Right lobe of liver (tissue), 6 donors: ENCODE results near the gene PDP2. TPM values are rescaled to one million over a fixed set of nuclear protein-coding genes. Genes with fewer than 3 reads are reported as not detected.

ENCODE experiments used
- ATAC-seq, 4 donors: fragments of 200-7000 bp; cut with Tn5 transposase; one replicate each; pipeline ENCODE4 v1.9.1; 2020; ENCODE audit warnings: mild to moderate bottlenecking in 4 of 4, moderate library complexity in 4 of 4
- DNase-seq, 3 donors: peaks; one replicate each; pipeline ENCODE4 v3.0.0-alpha.2; 2020
- H3K27ac ChIP-seq, 3 donors: fragments of 200-600 bp; one replicate each; pipeline ENCODE4 v1.8.0; 2022
- H3K27me3 ChIP-seq, 2 donors: fragments of 200-600 bp; one replicate each; pipeline ENCODE4 v1.8.0; 2022
- H3K36me3 ChIP-seq, 4 donors: fragments of 200-600 bp; sonication (generic) in 1 of 4; one replicate each; pipeline versions ENCODE4 v1.5.1 to v1.8.0; 2017 to 2022; ENCODE audit warnings: control low read depth in 1 of 4
- H3K4me1 ChIP-seq, 4 donors: fragments of 200-600 bp; sonication (generic) in 1 of 4; one replicate each; pipeline versions ENCODE4 v1.5.1 to v1.8.0; 2017 to 2022; ENCODE audit warnings: control low read depth in 1 of 4
- H3K4me3 ChIP-seq, 3 donors: fragments of 200-600 bp; one replicate each; pipeline ENCODE4 v1.8.0; 2022
- H3K9me3 ChIP-seq, 4 donors: fragments of 200-600 bp; sonication (generic) in 1 of 4; one replicate each; pipeline versions ENCODE4 v1.5.1 to v1.8.0; 2017 to 2022; ENCODE audit warnings: control low read depth in 1 of 4
- POLR2A ChIP-seq: fragments of 450-650 bp; IDR thresholded peaks from one replicate; pipeline ENCODE4 v1.6.1; 2017; ENCODE audit warnings: antibody characterized with exemption, mild to moderate bottlenecking
- whole genome bisulfite sequencing: methylation state at CpG from one replicate; pipeline ENCODE4 v1.1.6; 2018; ENCODE audit warnings: low coverage, low lambda C conversion rate; ENCODE audit not compliant: insufficient coverage; ENCODE audit errors: missing lambda C conversion rate; 5-methylcytosine and 5-hydroxymethylcytosine counted together
- intact Hi-C, 2 donors: fragments of 100-400 bp; cut with DNase I; formaldehyde crosslinking; loops; one replicate each; pipeline versions ENCODE4 v1.11.2 to v1.14.1; 2022
- total RNA-seq, 6 experiments: library from RNA; depleted of rRNA in 2 of 6; stranded (reverse); fragments of >200 nt in 2 of 6; fragmentation: NEBNext Ultra II Directional in 3 of 6; extraction: Animal tissue kit (Norgen Biotek cat#: 25700) in 3 of 6; gene quantifications; one replicate each; pipeline versions ENCODE4 v1.1.0 to v1.2.4, GENCODE V29; 2016 to 2023
- TF ChIP-seq, protein P1 (sequence below), 4 donors: fragments of 200-600 bp in 3 of 4; fragments of 450-650 bp in 1 of 4; IDR thresholded peaks; one replicate each; pipeline versions ENCODE4 v1.5.1 to v1.8.0; 2016 to 2022; ENCODE audit warnings: antibody characterized with exemption in 4 of 4, mild to moderate bottlenecking in 2 of 4
- donor health status: DM: no; HTN: yes; CAD: no.
- donor health status: DM: no; HTN: no; CAD: no.
- donor health status: DM: no; HTN: no; CAD: no.
- donor health status: DM: no; HTN: yes; CAD: no.
- donor health status: DM: no; HTN: yes; CAD: no.

The PDP2 gene
- total RNA-seq, 6 experiments from 2014 or later: 5.1 to 15.5 (median 10.8) TPM

DNA sequence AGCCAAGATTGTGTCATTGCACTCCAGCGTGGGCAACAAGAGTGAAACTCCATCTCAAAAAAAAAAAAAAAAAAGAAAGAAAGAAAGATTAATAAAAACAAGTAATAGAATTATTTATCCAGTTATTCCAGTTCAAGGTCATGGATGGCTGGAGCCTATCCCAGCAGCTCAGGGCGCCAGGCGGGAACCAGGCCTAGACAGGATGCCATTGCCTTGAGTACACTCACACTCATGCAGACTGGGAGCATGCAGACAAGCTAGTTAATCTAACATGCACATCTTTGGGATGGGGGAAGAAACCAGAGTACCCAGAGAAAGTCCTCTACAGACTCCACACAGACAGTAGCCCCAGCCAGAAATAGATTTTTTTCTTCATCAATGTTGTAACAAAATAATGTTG, 17.9 kb downstream of the PDP2 start:
- peak in 2 of 3 donors; percentile 21 to 53 for DNase-seq
- Histone ChIP-seq H3K4me3 (no peak overlapping the region), H3K4me1 (peaks cover 0 to 19% (median 8%) of the 10 kb centered on the region in 4 donors), H3K9me3 (no peaks in the 10 kb centered on the region), H3K27me3 (no peaks in the 10 kb centered on the region), H3K36me3 (no peaks in the 10 kb centered on the region), H3K27ac (no peak overlapping the region)
- no peak for TF ChIP-seq POLR2A
- TF ChIP-seq, protein P1, sequence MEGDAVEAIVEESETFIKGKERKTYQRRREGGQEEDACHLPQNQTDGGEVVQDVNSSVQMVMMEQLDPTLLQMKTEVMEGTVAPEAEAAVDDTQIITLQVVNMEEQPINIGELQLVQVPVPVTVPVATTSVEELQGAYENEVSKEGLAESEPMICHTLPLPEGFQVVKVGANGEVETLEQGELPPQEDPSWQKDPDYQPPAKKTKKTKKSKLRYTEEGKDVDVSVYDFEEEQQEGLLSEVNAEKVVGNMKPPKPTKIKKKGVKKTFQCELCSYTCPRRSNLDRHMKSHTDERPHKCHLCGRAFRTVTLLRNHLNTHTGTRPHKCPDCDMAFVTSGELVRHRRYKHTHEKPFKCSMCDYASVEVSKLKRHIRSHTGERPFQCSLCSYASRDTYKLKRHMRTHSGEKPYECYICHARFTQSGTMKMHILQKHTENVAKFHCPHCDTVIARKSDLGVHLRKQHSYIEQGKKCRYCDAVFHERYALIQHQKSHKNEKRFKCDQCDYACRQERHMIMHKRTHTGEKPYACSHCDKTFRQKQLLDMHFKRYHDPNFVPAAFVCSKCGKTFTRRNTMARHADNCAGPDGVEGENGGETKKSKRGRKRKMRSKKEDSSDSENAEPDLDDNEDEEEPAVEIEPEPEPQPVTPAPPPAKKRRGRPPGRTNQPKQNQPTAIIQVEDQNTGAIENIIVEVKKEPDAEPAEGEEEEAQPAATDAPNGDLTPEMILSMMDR (IDR thresholded peaks at IDR 0.05): no peak
- intact Hi-C loops: loop anchor here in 1 of 2 donors (5.0 kb wide), 1 partner anchor 44 kb away; no protein-coding TSS in a partner anchor
- 55% methylated on average over 3 of the region's 3 CpGs for WGBS
- ATAC-seq: peak in 1 of 4 donors; percentile 12

DNA sequence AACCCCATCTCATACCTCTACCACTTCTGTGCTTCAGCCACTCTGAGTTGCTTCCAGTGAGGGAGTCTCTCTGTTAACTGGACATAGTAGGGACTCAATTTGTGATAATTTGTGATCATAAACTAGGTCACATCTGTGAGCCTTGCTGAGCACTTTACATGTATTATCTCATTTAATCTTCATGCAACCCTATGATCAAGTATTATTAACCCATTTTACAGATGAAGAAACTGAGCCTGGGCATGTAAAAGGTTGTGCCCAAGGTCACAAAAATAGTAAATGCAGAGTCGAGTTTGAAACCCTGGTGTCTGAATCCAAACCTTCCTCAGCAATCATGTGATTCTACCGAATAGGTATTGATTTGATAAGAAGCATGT, 18.6 kb downstream of the PDP2 start:
- Histone ChIP-seq H3K36me3 (no peaks in the 10 kb centered on the region), H3K4me3 (no peak overlapping the region), H3K27me3 (no peaks in the 10 kb centered on the region), H3K27ac (peak overlapping the region in 2 of 3 donors; percentile 64 to 66), H3K4me1 (peaks cover 0 to 19% (median 8%) of the 10 kb centered on the region in 4 donors), H3K9me3 (no peaks in the 10 kb centered on the region)
- 0% methylated on average over 2 of the region's 2 CpGs for WGBS
- intact Hi-C loops: loop anchor here in 1 of 2 donors (5.0 kb wide), 1 partner anchor 43 kb away; no protein-coding TSS in a partner anchor
- ATAC-seq: no peak
- TF ChIP-seq POLR2A: no peak
- TF ChIP-seq, protein P1 (IDR thresholded peaks at IDR 0.05): no peak
- no peak for DNase-seq

DNA sequence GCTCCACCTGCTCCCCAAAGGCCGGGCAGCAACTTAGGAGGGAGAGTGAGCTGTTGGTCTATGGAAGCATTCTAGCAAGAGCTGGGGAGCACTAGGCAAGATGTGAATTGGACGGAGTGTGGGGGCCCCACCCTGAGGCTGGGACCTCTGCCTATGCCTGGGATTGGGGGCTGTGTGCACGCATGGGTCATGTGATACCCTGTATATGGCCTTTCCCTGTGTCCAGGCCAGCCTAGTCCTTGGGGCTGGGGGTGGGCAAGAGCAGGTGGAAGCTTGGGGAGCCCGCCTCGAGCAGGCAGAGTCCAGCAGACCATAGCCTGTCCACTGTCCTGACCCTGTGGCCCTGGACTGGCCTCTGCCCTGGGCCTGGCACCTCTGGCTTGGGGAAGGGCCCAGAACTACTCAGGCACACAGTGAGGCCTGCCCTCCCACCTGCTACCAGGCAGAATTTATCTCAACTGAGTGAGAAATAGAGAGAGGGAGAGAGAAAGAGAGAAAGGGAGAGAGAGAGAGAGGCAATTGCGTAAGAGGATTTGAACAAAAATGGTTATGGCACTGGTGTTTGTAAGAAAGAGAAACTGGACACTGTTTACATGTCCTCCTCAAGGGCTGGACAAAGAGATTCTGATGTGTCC, 19.1 kb downstream of the PDP2 start:
- TF ChIP-seq POLR2A: no peak
- TF ChIP-seq, protein P1 (IDR thresholded peaks at IDR 0.05): no peak
- Histone ChIP-seq H3K27ac (peak overlapping the region; percentile 37 to 66 (median 64)), H3K36me3 (no peaks in the 10 kb centered on the region), H3K4me3 (no peak overlapping the region), H3K27me3 (no peaks in the 10 kb centered on the region), H3K9me3 (no peaks in the 10 kb centered on the region), H3K4me1 (peaks cover 0 to 19% (median 8%) of the 10 kb centered on the region in 4 donors)
- WGBS: 36% methylated on average over 2 of the region's 6 CpGs
- ATAC-seq (peak; percentile 63 to 87 (median 74)), DNase-seq (peak; percentile 46 to 83 (median 82))
- intact Hi-C loops: loop anchor here in 1 of 2 donors (5.0 kb wide), 1 partner anchor 43 kb away; no protein-coding TSS in a partner anchor

DNA sequence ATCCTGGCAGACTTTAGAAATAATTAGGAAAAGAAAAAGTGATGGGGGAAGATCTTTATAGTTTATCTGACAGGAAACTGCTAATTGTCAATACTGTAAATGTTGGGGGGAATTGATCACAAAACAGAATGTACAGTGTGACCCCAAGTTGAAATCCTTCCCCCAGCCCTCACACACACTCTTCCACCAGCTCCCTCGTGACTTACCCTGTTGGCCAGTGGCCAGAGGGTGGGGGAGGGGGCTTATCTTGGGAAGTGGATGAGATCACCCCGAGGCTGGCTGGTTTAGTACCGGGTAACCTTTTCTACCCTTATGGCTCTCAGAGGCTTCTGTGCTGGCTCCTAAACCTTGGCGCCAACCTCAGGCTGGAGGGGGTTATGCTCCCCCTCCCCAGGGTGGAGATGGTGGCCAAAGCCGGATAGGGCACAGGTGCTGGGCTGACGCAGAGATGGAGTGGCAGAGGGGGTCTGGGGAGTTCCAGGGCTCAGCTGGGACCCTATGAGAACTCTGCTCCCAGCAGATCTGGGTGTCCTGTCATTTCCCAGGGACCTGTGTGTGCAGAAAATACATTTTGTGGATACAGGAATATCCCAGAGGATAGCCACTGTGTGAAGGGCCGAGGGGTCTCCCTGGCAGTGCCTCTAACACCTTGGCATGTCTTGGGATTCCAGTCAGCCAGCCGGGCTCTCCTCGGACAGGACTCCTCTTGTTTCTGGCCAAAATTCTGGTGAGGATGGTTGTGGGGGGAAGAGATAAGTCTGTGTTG, 19.8 kb downstream of the PDP2 start:
- H3K36me3 ChIP-seq: no peaks in the 10 kb centered on the region
- WGBS: 37% methylated on average over 7 of the region's 9 CpGs
- H3K27me3 ChIP-seq: no peaks in the 10 kb centered on the region
- TF ChIP-seq, protein P1 (IDR thresholded peaks at IDR 0.05): no peak
- TF ChIP-seq POLR2A: no peak
- H3K27ac ChIP-seq: peak overlapping the region; percentile 37 to 66 (median 64)
- peak; percentile 7 to 60 (median 22) for ATAC-seq
- no peak overlapping the region for H3K4me3 ChIP-seq
- intact Hi-C loops: loop anchor here in 1 of 2 donors (5.0 kb wide), 1 partner anchor 42 kb away; no protein-coding TSS in a partner anchor
- no peaks in the 10 kb centered on the region for H3K9me3 ChIP-seq
- DNase-seq: peak in 2 of 3 donors; percentile 61 to 64
- peaks cover 0 to 19% (median 8%) of the 10 kb centered on the region in 4 donors for H3K4me1 ChIP-seq
